ENCODE measurements around the gene ANKRD30B. TPM values are rescaled to one million over a fixed set of nuclear protein-coding genes. Genes with fewer than 3 reads are reported as not detected.
"Not testable (repeated sequence)": the region's sequence is repeated elsewhere in the genome, so short reads cannot be mapped to it uniquely, and the experiment has no call there.

The ANKRD30B gene
- total RNA-seq: 0.39 TPM
- long read RNA-seq: 0 reads

- DNase-seq (ENCODE audit: low spot score): no peak
These were observed at the start of gene ANKRD30B for GRCh38 chr18:14747513-14748474. Gene ANKRD30B (plus strand): TSS chr18:14748172. CDS start chr18:14748420, 248 bp downstream.

- not testable (repeated sequence) for DNase-seq (ENCODE audit: low spot score)
These were observed 46.5 kb upstream of the ANKRD30B start for GRCh38 chr18:14701286-14702040.

- DNase-seq (ENCODE audit: low spot score): not testable (repeated sequence)
These were observed 38.2 kb upstream of the ANKRD30B start for GRCh38 chr18:14709761-14710160.

GRCh38 chr18:14721569-14721968, 26.4 kb upstream of the ANKRD30B start:
- DNase-seq (ENCODE audit: low spot score): not testable (repeated sequence)

- not testable (repeated sequence) for DNase-seq (ENCODE audit: low spot score)
These were observed 8.9 kb upstream of the ANKRD30B start for GRCh38 chr18:14739056-14739455.

- no peak for DNase-seq (ENCODE audit: low spot score)
These were observed 1.1 kb upstream of the ANKRD30B start for GRCh38 chr18:14746897-14747296.

- DNase-seq (ENCODE audit: low spot score): no peak
These were observed 524 bp downstream of the ANKRD30B start for GRCh38 chr18:14748496-14748895.

- DNase-seq (ENCODE audit: low spot score): not testable (repeated sequence)
These were observed 15.6 kb downstream of the ANKRD30B start for GRCh38 chr18:14763566-14763965.

- no peak for DNase-seq (ENCODE audit: low spot score)
These were observed 19.5 kb downstream of the ANKRD30B start for GRCh38 chr18:14767474-14767873.

GRCh38 chr18:14768241-14768640, 20.3 kb downstream of the ANKRD30B start:
- no peak for DNase-seq (ENCODE audit: low spot score)

GRCh38 chr18:14769381-14769780, 21.4 kb downstream of the ANKRD30B start:
- no peak for DNase-seq (ENCODE audit: low spot score)

- DNase-seq (ENCODE audit: low spot score): no peak
These were observed 28.8 kb downstream of the ANKRD30B start for GRCh38 chr18:14776801-14777200.

- DNase-seq (ENCODE audit: low spot score): no peak
These were observed 33.7 kb downstream of the ANKRD30B start for GRCh38 chr18:14781671-14782070.

- DNase-seq (ENCODE audit: low spot score): no peak
These were observed 36.2 kb downstream of the ANKRD30B start for GRCh38 chr18:14784133-14784532.

GRCh38 chr18:14796876-14797275, 48.9 kb downstream of the ANKRD30B start:
- not testable (repeated sequence) for DNase-seq (ENCODE audit: low spot score)

- not testable (repeated sequence) for DNase-seq (ENCODE audit: low spot score)
These were observed 50.2 kb downstream of the ANKRD30B start for GRCh38 chr18:14797969-14798764.

- DNase-seq (ENCODE audit: low spot score): not testable (repeated sequence)
These were observed 63.1 kb downstream of the ANKRD30B start for GRCh38 chr18:14811081-14811480.

- not testable (repeated sequence) for DNase-seq (ENCODE audit: low spot score)
These were observed 79.1 kb downstream of the ANKRD30B start for GRCh38 chr18:14826972-14827632.

GRCh38 chr18:14841607-14842006, 93.6 kb downstream of the ANKRD30B start:
- DNase-seq (ENCODE audit: low spot score): not testable (repeated sequence)

GRCh38 chr18:14851533-14851932, 103.6 kb downstream of the ANKRD30B start:
- DNase-seq (ENCODE audit: low spot score): not testable (repeated sequence)
